ENCODE measurements around the gene UBE2M. TPM values are rescaled to one million over a fixed set of nuclear protein-coding genes. Genes with fewer than 3 reads are reported as not detected.

UBE2M gene
- total RNA-seq, 4 donors from 2014 or later, result 18.4 to 38.2 (median 29.4) TPM

DNA sequence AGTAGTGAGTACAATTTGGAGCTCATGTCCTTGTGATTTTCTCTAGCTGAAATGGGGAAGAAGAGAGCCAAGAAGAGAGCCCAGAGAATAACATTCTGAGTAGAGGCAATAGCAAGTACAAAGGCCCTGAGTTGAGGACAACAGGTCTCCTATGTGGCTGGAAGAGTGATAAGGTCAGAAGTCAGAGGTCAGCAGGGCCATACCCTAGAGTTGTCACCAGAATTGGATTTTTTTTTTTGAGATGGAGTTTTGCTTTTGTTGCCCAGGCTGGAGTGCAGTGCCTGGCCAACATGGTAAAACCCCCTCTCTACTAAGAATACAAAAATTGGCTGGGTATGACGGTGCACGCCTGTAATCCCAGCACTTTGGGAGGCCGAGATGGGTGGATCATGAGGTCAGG, 22.6 kb downstream of the UBE2M start:
- DNase-seq (ENCODE audit: low spot score in 2 of 2), result no peak
- Histone ChIP-seq H3K4me1 (peaks cover 0 to 6% (median 3%) of the 10 kb centered on the region in 4 donors), H3K9me3 (no peaks in the 10 kb centered on the region), H3K4me3 (no peak overlapping the region), H3K27me3 (peaks cover 0 to 41% of the 10 kb centered on the region in 2 donors), H3K27ac (no peak overlapping the region), H3K36me3 (no peaks in the 10 kb centered on the region)
- WGBS, 2 donors, result 76 to 78% methylated on average over 3 of the region's 3 CpGs
- TF ChIP-seq, protein P1, sequence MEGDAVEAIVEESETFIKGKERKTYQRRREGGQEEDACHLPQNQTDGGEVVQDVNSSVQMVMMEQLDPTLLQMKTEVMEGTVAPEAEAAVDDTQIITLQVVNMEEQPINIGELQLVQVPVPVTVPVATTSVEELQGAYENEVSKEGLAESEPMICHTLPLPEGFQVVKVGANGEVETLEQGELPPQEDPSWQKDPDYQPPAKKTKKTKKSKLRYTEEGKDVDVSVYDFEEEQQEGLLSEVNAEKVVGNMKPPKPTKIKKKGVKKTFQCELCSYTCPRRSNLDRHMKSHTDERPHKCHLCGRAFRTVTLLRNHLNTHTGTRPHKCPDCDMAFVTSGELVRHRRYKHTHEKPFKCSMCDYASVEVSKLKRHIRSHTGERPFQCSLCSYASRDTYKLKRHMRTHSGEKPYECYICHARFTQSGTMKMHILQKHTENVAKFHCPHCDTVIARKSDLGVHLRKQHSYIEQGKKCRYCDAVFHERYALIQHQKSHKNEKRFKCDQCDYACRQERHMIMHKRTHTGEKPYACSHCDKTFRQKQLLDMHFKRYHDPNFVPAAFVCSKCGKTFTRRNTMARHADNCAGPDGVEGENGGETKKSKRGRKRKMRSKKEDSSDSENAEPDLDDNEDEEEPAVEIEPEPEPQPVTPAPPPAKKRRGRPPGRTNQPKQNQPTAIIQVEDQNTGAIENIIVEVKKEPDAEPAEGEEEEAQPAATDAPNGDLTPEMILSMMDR (IDR thresholded peaks at IDR 0.05), result no peak
- TF ChIP-seq EP300 (IDR thresholded peaks at IDR 0.05), result no peak
- TF ChIP-seq POLR2A (IDR thresholded peaks at IDR 0.05), result no peak

DNA sequence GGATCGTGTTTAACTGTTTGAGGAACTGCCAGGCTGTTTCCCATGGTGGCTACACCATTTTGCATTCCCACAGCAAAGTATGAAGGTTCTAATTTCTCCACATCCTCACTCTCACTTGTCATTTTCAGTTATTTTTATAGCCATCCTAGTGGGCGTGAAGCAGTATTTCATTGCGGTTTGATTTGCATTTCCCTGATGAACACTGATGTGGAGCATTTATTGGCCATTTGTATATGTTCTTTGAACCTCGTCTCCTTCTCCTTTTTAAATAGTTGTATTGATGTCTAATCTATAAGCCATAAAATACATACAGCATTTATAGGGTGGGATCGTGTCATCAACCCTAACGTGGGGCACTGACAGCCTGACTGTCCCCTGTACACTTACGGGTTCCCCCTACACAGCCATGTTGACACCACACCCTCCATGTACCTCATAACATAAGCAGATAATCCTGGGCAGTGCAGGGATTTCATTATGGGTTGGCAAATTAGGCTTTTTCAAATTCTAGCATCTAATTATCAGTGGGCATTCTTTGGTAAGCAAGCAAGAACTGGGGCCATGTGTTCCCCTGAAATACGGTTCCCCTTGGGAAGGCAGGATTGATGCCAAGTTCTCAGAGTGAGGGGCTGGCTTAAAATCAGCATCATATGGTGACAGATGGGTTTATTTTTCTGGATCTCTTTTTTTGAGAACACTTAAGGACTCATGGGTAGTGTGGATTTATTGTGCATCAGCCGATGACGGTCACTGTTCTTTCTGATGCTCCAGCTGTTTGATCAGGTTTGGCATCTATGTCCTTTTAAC, 27.2 kb downstream of the UBE2M start:
- WGBS, 2 donors, result 65 to 68% methylated on average over 10 of the region's 10 CpGs
- Histone ChIP-seq H3K4me3 (no peak overlapping the region), H3K9me3 (no peaks in the 10 kb centered on the region), H3K4me1 (no peaks in the 10 kb centered on the region), H3K27ac (no peak overlapping the region), H3K36me3 (no peaks in the 10 kb centered on the region), H3K27me3 (peaks cover 0 to 23% of the 10 kb centered on the region in 2 donors)
- no peak for DNase-seq (ENCODE audit: low spot score in 2 of 2)
- TF ChIP-seq POLR2A (IDR thresholded peaks at IDR 0.05) (no peak), EP300 (IDR thresholded peaks at IDR 0.05) (no peak)
- TF ChIP-seq, protein P1 (IDR thresholded peaks at IDR 0.05), result no peak

DNA sequence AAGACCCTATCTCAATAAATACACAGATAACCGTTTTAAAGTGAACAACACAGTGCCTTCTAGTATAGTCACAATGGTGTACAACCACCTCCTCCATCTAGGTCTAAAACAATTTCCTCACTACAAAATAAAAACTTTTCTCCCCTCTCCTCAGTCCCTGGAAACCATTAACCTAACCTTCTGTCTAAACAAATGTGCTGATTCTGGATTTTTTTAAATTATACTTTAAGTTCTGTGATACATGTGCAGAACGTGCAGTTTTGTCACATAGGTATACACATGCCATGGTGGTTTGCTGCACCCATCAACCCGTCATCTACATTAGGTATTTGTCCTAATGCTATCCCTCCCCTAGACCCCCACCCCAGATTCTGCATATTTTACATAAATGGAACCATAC, 29.0 kb downstream of the UBE2M start:
- no peak overlapping the region for H3K4me3 ChIP-seq
- H3K27me3 ChIP-seq, result peaks cover 0 to 23% of the 10 kb centered on the region in 2 donors
- no peaks in the 10 kb centered on the region for H3K9me3 ChIP-seq
- no peaks in the 10 kb centered on the region for H3K4me1 ChIP-seq
- DNase-seq (ENCODE audit: low spot score in 2 of 2), result no peak
- 70 to 74% methylated on average over 3 of the region's 3 CpGs for WGBS, 2 donors
- H3K27ac ChIP-seq, result no peak overlapping the region
- H3K36me3 ChIP-seq, result no peaks in the 10 kb centered on the region
- TF ChIP-seq, protein P1 (IDR thresholded peaks at IDR 0.05), result no peak
- no peak for TF ChIP-seq EP300 (IDR thresholded peaks at IDR 0.05)
- no peak for TF ChIP-seq POLR2A (IDR thresholded peaks at IDR 0.05)

DNA sequence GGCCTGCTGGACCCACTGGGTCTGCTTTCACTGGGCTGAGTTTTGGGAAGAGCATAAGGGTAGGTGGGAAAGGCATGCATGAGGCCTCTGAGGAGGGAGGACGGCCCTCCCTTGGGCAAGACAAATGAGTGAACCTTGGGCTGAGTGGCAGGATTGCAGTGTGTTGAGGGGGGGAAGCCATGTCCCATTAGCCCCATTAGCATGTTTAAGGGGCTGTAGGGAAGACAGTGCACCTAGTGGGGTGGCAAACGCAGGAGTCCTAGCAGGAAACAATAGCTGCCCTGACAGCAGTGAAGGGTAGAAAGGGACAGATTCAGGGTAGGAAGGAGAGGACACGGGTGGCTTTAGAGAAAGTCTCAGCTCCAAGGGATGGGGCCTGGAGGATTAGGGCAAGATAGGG, 35.7 kb downstream of the UBE2M start:
- Histone ChIP-seq H3K4me1 (peaks cover 3 to 20% (median 17%) of the 10 kb centered on the region in 4 donors), H3K9me3 (no peaks in the 10 kb centered on the region), H3K27ac (no peak overlapping the region), H3K4me3 (no peak overlapping the region), H3K36me3 (peaks cover 0 to under 1% (median 0%) of the 10 kb centered on the region in 3 donors), H3K27me3 (no peaks in the 10 kb centered on the region)
- 88% methylated on average over 3 of the region's 3 CpGs for WGBS, 2 donors
- TF ChIP-seq EP300 (IDR thresholded peaks at IDR 0.05), result no peak
- TF ChIP-seq, protein P1 (IDR thresholded peaks at IDR 0.05), result no peak
- TF ChIP-seq POLR2A (IDR thresholded peaks at IDR 0.05), result no peak
- no peak for DNase-seq (ENCODE audit: low spot score in 2 of 2)

DNA sequence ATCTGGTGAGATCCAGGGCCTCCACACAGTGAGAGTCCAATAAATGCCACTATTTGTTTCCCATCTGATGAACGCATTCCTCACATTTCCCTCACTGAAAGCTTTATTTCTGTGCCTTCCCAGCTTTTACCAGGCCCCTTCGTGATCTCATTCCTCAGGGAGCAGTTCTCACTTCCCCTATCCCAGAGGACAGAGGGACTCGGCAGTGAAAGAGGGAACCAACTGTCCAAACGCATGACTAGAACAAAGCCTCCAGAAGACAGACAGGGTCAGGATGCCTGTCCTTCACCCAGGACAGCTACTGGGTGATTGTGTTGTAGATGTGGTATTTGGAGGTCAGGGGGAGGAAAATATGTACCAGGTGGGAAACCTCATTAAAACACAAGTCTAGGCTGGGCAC, 36.8 kb downstream of the UBE2M start:
- no peak for TF ChIP-seq POLR2A (IDR thresholded peaks at IDR 0.05)
- TF ChIP-seq, protein P1 (IDR thresholded peaks at IDR 0.05), result no peak
- no peak for TF ChIP-seq EP300 (IDR thresholded peaks at IDR 0.05)
- H3K27ac ChIP-seq, result peak overlapping the region in 1 of 4 donors; percentile 20

More for the DNA sequence above, 36.8 kb downstream of the UBE2M start:
- H3K9me3 ChIP-seq, result no peaks in the 10 kb centered on the region
- peaks cover 0 to 12% (median 5%) of the 10 kb centered on the region in 3 donors for H3K36me3 ChIP-seq
- no peaks in the 10 kb centered on the region for H3K27me3 ChIP-seq
- 17% methylated on average over 4 of the region's 4 CpGs for WGBS, 2 donors
- DNase-seq (ENCODE audit: low spot score in 2 of 2), result no peak
- peaks cover 3 to 30% (median 20%) of the 10 kb centered on the region in 4 donors for H3K4me1 ChIP-seq
- H3K4me3 ChIP-seq, result no peak overlapping the region
